ENCODE measurements around the gene CDIPT. TPM values are rescaled to one million over a fixed set of nuclear protein-coding genes. Genes with fewer than 3 reads are reported as not detected.

The CDIPT gene
- total and polyA plus RNA-seq, 2 donors from 2014 or later = 85.9 to 148 TPM

- Histone ChIP-seq H3K27ac (ENCODE audit: low read depth in 2 of 2, low read length in 2 of 2) (no peak overlapping the region), H3K9me3 (ENCODE audit: control insufficient read depth in 2 of 3, insufficient read depth in 1 of 3, low read length in 3 of 3) (no peaks in the 10 kb centered on the region), H3K27me3 (ENCODE audit: control insufficient read depth, insufficient read depth, low read length) (no peaks in the 10 kb centered on the region), H3K9ac (ENCODE audit: low read length in 3 of 3) (no peak overlapping the region), H3K36me3 (ENCODE audit: control insufficient read depth in 2 of 3, insufficient read depth in 3 of 3, low read length in 3 of 3) (no peaks in the 10 kb centered on the region), H3K4me1 (ENCODE audit: control insufficient read depth in 2 of 3, insufficient read depth in 2 of 3, low read depth in 1 of 3, low read length in 3 of 3) (peaks cover 0 to 5% (median 3%) of the 10 kb centered on the region in 3 donors), H3K4me3 (ENCODE audit: low read length in 3 of 3) (no peak overlapping the region)
- no peak for TF ChIP-seq CTCF (IDR thresholded peaks at IDR 0.05; ENCODE audit: borderline replicate concordance, extremely low read depth, insufficient read depth)
- FAIRE-seq (no peak), DNase-seq (no peak)
- intact Hi-C loops (cut with DNase I) = no loop called here
These were observed 33.8 kb upstream of the CDIPT start for GRCh38 chr16:29896841-29897240.

- FAIRE-seq = no peak
These were observed 31.3 kb upstream of the CDIPT start for GRCh38 chr16:29894352-29894751.

GRCh38 chr16:29893553-29893952 lies 30.5 kb upstream of the CDIPT start:
- Histone ChIP-seq H3K4me1 (ENCODE audit: control insufficient read depth in 2 of 3, insufficient read depth in 2 of 3, low read depth in 1 of 3, low read length in 3 of 3) (no peaks in the 10 kb centered on the region), H3K27me3 (ENCODE audit: control insufficient read depth, insufficient read depth, low read length) (no peaks in the 10 kb centered on the region), H3K9me3 (ENCODE audit: control insufficient read depth in 2 of 3, insufficient read depth in 1 of 3, low read length in 3 of 3) (no peaks in the 10 kb centered on the region), H3K27ac (ENCODE audit: low read depth in 2 of 2, low read length in 2 of 2) (no peak overlapping the region), H3K9ac (ENCODE audit: low read length in 3 of 3) (no peak overlapping the region), H3K36me3 (ENCODE audit: control insufficient read depth in 2 of 3, insufficient read depth in 3 of 3, low read length in 3 of 3) (no peaks in the 10 kb centered on the region), H3K4me3 (ENCODE audit: low read length in 3 of 3) (no peak overlapping the region)
- intact Hi-C loops (cut with DNase I) = no loop called here
- TF ChIP-seq CTCF (IDR thresholded peaks at IDR 0.05; ENCODE audit: borderline replicate concordance, extremely low read depth, insufficient read depth) = no peak
- FAIRE-seq (no peak), DNase-seq (no peak)

More at GRCh38 chr16:29894352-29894751, 31.3 kb upstream of the CDIPT start:
- no peak overlapping the region for H3K4me3 ChIP-seq (ENCODE audit: low read length in 3 of 3)
- H3K27ac ChIP-seq (ENCODE audit: low read depth in 2 of 2, low read length in 2 of 2) = no peak overlapping the region
- intact Hi-C loops (cut with DNase I) = no loop called here
- no peaks in the 10 kb centered on the region for H3K4me1 ChIP-seq (ENCODE audit: control insufficient read depth in 2 of 3, insufficient read depth in 2 of 3, low read depth in 1 of 3, low read length in 3 of 3)
- H3K27me3 ChIP-seq (ENCODE audit: control insufficient read depth, insufficient read depth, low read length) = no peaks in the 10 kb centered on the region
- H3K9me3 ChIP-seq (ENCODE audit: control insufficient read depth in 2 of 3, insufficient read depth in 1 of 3, low read length in 3 of 3) = no peaks in the 10 kb centered on the region
- no peaks in the 10 kb centered on the region for H3K36me3 ChIP-seq (ENCODE audit: control insufficient read depth in 2 of 3, insufficient read depth in 3 of 3, low read length in 3 of 3)
- no peak for TF ChIP-seq CTCF (IDR thresholded peaks at IDR 0.05; ENCODE audit: borderline replicate concordance, extremely low read depth, insufficient read depth)
- no peak overlapping the region for H3K9ac ChIP-seq (ENCODE audit: low read length in 3 of 3)
- DNase-seq = no peak

GRCh38 chr16:29892458-29892813 lies 29.4 kb upstream of the CDIPT start:
- no peaks in the 10 kb centered on the region for H3K9me3 ChIP-seq (ENCODE audit: control insufficient read depth in 2 of 3, insufficient read depth in 1 of 3, low read length in 3 of 3)
- intact Hi-C loops (cut with DNase I) = no loop called here
- H3K27ac ChIP-seq (ENCODE audit: low read depth in 2 of 2, low read length in 2 of 2) = no peak overlapping the region
- FAIRE-seq (no peak), DNase-seq (no peak)
- H3K4me3 ChIP-seq (ENCODE audit: low read length in 3 of 3) = no peak overlapping the region
- no peaks in the 10 kb centered on the region for H3K27me3 ChIP-seq (ENCODE audit: control insufficient read depth, insufficient read depth, low read length)
- no peaks in the 10 kb centered on the region for H3K36me3 ChIP-seq (ENCODE audit: control insufficient read depth in 2 of 3, insufficient read depth in 3 of 3, low read length in 3 of 3)
- TF ChIP-seq CTCF (IDR thresholded peaks at IDR 0.05; ENCODE audit: borderline replicate concordance, extremely low read depth, insufficient read depth) = no peak
- H3K9ac ChIP-seq (ENCODE audit: low read length in 3 of 3) = no peak overlapping the region
- no peaks in the 10 kb centered on the region for H3K4me1 ChIP-seq (ENCODE audit: control insufficient read depth in 2 of 3, insufficient read depth in 2 of 3, low read depth in 1 of 3, low read length in 3 of 3)

Data from kidney (tissue), 14 donors.